Stimulated activated naive CD8-positive, alpha-beta T cell treated with anti-CD3 and anti-CD28 coated beads, Interleukin-15, amount 100 ng/mL, for 72 hours (primary cell): ENCODE results near the gene SLC43A1.

ENCODE experiments used
- ATAC-seq: fragments of 150-1000 bp; cut with Tn5 transposase; 2 replicates; pipeline ENCODE4 v1.10.0; 2021; ENCODE audit warnings: mild to moderate bottlenecking, moderate library complexity
- DNase-seq, 2 donors: peaks; one replicate each; pipeline ENCODE4 v3.0.0; 2021 to 2022
- H3K27ac Mint-ChIP-seq, 2 donors: one replicate each; pipeline ENCODE4 v1.8.0; 2022; ENCODE audit warnings: mild to moderate bottlenecking in 2 of 2, mixed read lengths in 2 of 2, moderate library complexity in 2 of 2
- H3K27me3 Mint-ChIP-seq: one replicate; pipeline ENCODE4 v1.8.0; 2022; ENCODE audit warnings: mixed read lengths
- H3K4me1 Mint-ChIP-seq: one replicate; pipeline ENCODE4 v1.8.0; 2022; ENCODE audit warnings: mild to moderate bottlenecking, mixed read lengths
- H3K4me3 Mint-ChIP-seq, 2 donors: one replicate each; pipeline ENCODE4 v1.8.0; 2022; ENCODE audit warnings: mild to moderate bottlenecking in 2 of 2, mixed read lengths in 2 of 2, moderate library complexity in 1 of 2
- H3K9me3 Mint-ChIP-seq, 2 donors: one replicate each; pipeline ENCODE4 v1.8.0; 2022; ENCODE audit warnings: mixed read lengths in 2 of 2

SLC43A1 gene

GRCh38 chr11:57493507-57494503 is 21.7 kb downstream of the SLC43A1 start:
- peak overlapping the region; percentile 19 to 55 for H3K4me3 Mint-ChIP-seq
- no peaks in the 10 kb centered on the region for H3K27me3 Mint-ChIP-seq
- H3K4me1 Mint-ChIP-seq: peaks cover 16% of the 10 kb centered on the region
- peak; percentile 80 to 88 for DNase-seq
- peak overlapping the region; percentile 99 to 100 for H3K27ac Mint-ChIP-seq
- no peaks in the 10 kb centered on the region for H3K9me3 Mint-ChIP-seq
- ATAC-seq: peak; percentile 94

GRCh38 chr11:57491371-57492061 is 24.0 kb downstream of the SLC43A1 start:
- H3K4me1 Mint-ChIP-seq: peaks cover 16% of the 10 kb centered on the region
- H3K4me3 Mint-ChIP-seq: no peak overlapping the region
- peak; percentile 58 to 65 for DNase-seq
- peak; percentile 71 for ATAC-seq
- H3K27ac Mint-ChIP-seq: no peak overlapping the region
- no peaks in the 10 kb centered on the region for H3K9me3 Mint-ChIP-seq
- H3K27me3 Mint-ChIP-seq: no peaks in the 10 kb centered on the region

GRCh38 chr11:57490456-57491248 is 24.9 kb downstream of the SLC43A1 start:
- H3K4me1 Mint-ChIP-seq: peaks cover 16% of the 10 kb centered on the region
- no peaks in the 10 kb centered on the region for H3K27me3 Mint-ChIP-seq
- no peak for DNase-seq
- H3K9me3 Mint-ChIP-seq: no peaks in the 10 kb centered on the region
- no peak overlapping the region for H3K27ac Mint-ChIP-seq
- H3K4me3 Mint-ChIP-seq: no peak overlapping the region
- ATAC-seq: no peak

- no peaks in the 10 kb centered on the region for H3K9me3 Mint-ChIP-seq
- peaks cover under 1% of the 10 kb centered on the region for H3K27me3 Mint-ChIP-seq
- peaks cover 7% of the 10 kb centered on the region for H3K4me1 Mint-ChIP-seq
- no peak overlapping the region for H3K4me3 Mint-ChIP-seq
- DNase-seq (no peak), ATAC-seq (no peak)
- no peak overlapping the region for H3K27ac Mint-ChIP-seq
These were observed 27.4 kb downstream of the SLC43A1 start for GRCh38 chr11:57487920-57488659.

- H3K4me1 Mint-ChIP-seq: peaks cover 11% of the 10 kb centered on the region
- DNase-seq (no peak), ATAC-seq (no peak)
- no peak overlapping the region for H3K27ac Mint-ChIP-seq
- no peaks in the 10 kb centered on the region for H3K9me3 Mint-ChIP-seq
- H3K4me3 Mint-ChIP-seq: no peak overlapping the region
- H3K27me3 Mint-ChIP-seq: peaks cover 10% of the 10 kb centered on the region
These were observed 28.3 kb downstream of the SLC43A1 start for GRCh38 chr11:57487021-57487778.

- DNase-seq: no peak
- ATAC-seq: no peak
- Mint-ChIP-seq H3K9me3 (no peaks in the 10 kb centered on the region), H3K27ac (no peak overlapping the region), H3K4me3 (no peak overlapping the region), H3K4me1 (peaks cover 20% of the 10 kb centered on the region), H3K27me3 (peaks cover 24% of the 10 kb centered on the region)
These were observed 30.1 kb downstream of the SLC43A1 start for GRCh38 chr11:57485217-57485990.

- H3K27ac Mint-ChIP-seq: no peak overlapping the region
- H3K4me3 Mint-ChIP-seq: no peak overlapping the region
- H3K9me3 Mint-ChIP-seq: no peaks in the 10 kb centered on the region
- ATAC-seq (no peak), DNase-seq (no peak)
- peaks cover 29% of the 10 kb centered on the region for H3K27me3 Mint-ChIP-seq
- H3K4me1 Mint-ChIP-seq: peaks cover 29% of the 10 kb centered on the region
These were observed 31.3 kb downstream of the SLC43A1 start for GRCh38 chr11:57484141-57484710.

- ATAC-seq: no peak
- Mint-ChIP-seq H3K27ac (no peak overlapping the region), H3K4me3 (peak overlapping the region in 1 of 2 donors; percentile 55), H3K27me3 (peaks cover 36% of the 10 kb centered on the region), H3K9me3 (no peaks in the 10 kb centered on the region), H3K4me1 (peaks cover 31% of the 10 kb centered on the region)
- no peak for DNase-seq
These were observed 32.0 kb downstream of the SLC43A1 start for GRCh38 chr11:57483562-57483918.

GRCh38 chr11:57482782-57483561 is 32.5 kb downstream of the SLC43A1 start:
- peak; percentile 77 for ATAC-seq
- peaks cover 31% of the 10 kb centered on the region for H3K4me1 Mint-ChIP-seq
- peak overlapping the region in 1 of 2 donors; percentile 87 for H3K27ac Mint-ChIP-seq
- H3K4me3 Mint-ChIP-seq: peak overlapping the region; percentile 46 to 77
- H3K27me3 Mint-ChIP-seq: peaks cover 42% of the 10 kb centered on the region
- peak; percentile 70 to 71 for DNase-seq
- H3K9me3 Mint-ChIP-seq: no peaks in the 10 kb centered on the region

GRCh38 chr11:57481915-57482781 is 33.4 kb downstream of the SLC43A1 start:
- Mint-ChIP-seq H3K4me1 (peaks cover 34% of the 10 kb centered on the region), H3K27ac (no peak overlapping the region), H3K27me3 (peaks cover 50% of the 10 kb centered on the region), H3K9me3 (no peaks in the 10 kb centered on the region), H3K4me3 (peak overlapping the region; percentile 25 to 52)
- ATAC-seq (peak; percentile 13), DNase-seq (no peak)

- no peak for DNase-seq
- Mint-ChIP-seq H3K4me1 (peaks cover 43% of the 10 kb centered on the region), H3K4me3 (no peak overlapping the region), H3K27ac (no peak overlapping the region), H3K9me3 (no peaks in the 10 kb centered on the region), H3K27me3 (peaks cover 53% of the 10 kb centered on the region)
- no peak for ATAC-seq
These were observed 34.2 kb downstream of the SLC43A1 start for GRCh38 chr11:57481315-57481714.
